WTC11 (cell line): ENCODE measurements around the gene LAMTOR1.

Source experiments
- JUN ChIP-seq: sonication (generic); formaldehyde crosslinking; IDR thresholded peaks from 2 replicates; pipeline ENCODE4 v1.8.0; 2023; ENCODE audit warnings: mild to moderate bottlenecking, missing genetic modification reagents
- NR2C2 ChIP-seq: sonication (generic); formaldehyde crosslinking; IDR thresholded peaks from 2 replicates; pipeline ENCODE4 v1.8.0; 2022; ENCODE audit warnings: mild to moderate bottlenecking, missing genetic modification reagents
- RORB ChIP-seq: fragments of 250-450 bp; sonication (Bioruptor Pico); IDR thresholded peaks from 2 replicates; pipeline ENCODE4 v1.9.0; 2021; ENCODE audit warnings: mild to moderate bottlenecking
- TCF7 ChIP-seq: sonication (generic); formaldehyde crosslinking; IDR thresholded peaks from 2 replicates; pipeline ENCODE4 v1.8.0; 2022; ENCODE audit warnings: mild to moderate bottlenecking, low read depth, missing genetic modification reagents, moderate library complexity
- TF ChIP-seq, protein P1 (sequence below): sonication (generic); formaldehyde crosslinking; IDR thresholded peaks from 2 replicates; pipeline ENCODE4 v1.8.1; 2022; ENCODE audit warnings: missing genetic modification reagents, borderline replicate concordance
- TF ChIP-seq, protein P2 (sequence below): fragments of 200-600 bp; IDR thresholded peaks from 2 replicates; pipeline ENCODE4 v1.8.0; 2022; ENCODE audit warnings: antibody characterized with exemption

DNA sequence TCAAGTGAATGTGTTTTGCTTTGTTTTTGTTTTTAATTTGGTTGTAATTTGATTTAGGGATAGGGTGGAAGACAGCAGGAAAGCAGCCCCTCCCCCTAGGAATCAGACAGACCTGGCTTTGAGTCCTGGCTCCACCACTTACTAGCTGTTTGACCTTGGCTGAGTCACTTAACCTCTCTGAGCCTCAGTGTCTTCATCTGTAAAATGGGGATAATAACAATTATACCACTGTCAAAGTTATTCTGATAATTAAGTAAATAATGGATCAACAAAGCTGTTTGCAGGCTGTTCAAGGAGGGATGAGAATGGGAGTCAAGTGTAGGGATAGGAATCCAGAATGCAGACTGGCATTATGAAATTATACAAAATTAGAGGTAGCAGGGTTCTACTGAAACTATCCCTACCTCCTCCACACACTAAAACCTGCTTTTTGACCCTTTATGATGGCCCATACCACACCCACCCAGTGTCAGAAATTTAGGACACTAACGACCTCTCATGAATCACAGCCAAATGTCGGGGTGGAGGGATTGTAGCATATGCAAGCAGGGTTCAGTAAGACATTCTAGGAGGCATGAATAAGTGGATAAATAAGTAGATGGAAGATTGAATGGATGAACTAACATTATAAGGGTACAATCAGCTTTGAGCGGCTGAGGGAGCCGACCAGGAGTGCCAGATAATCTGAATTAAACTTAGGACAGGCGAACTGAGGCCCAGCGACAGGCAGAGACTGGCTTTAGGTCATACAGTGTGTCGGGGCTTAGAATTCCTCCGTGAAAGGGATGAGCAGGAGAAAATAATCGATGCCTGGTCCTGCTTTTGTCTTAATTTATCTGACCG is 8.4 kb upstream of the LAMTOR1 start:
- TF ChIP-seq JUN (no peak), NR2C2 (CRISPR knock-in tag) (no peak), TCF7 (CRISPR knock-in tag) (no peak), RORB (CRISPR knock-in tag) (no peak)
- TF ChIP-seq, protein P1, sequence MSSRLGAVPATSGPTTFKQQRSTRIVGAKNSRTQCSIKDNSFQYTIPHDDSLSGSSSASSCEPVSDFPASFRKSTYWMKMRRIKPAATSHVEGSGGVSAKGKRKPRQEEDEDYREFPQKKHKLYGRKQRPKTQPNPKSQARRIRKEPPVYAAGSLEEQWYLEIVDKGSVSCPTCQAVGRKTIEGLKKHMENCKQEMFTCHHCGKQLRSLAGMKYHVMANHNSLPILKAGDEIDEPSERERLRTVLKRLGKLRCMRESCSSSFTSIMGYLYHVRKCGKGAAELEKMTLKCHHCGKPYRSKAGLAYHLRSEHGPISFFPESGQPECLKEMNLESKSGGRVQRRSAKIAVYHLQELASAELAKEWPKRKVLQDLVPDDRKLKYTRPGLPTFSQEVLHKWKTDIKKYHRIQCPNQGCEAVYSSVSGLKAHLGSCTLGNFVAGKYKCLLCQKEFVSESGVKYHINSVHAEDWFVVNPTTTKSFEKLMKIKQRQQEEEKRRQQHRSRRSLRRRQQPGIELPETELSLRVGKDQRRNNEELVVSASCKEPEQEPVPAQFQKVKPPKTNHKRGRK (CRISPR knock-in tag): no peak
- TF ChIP-seq, protein P2, sequence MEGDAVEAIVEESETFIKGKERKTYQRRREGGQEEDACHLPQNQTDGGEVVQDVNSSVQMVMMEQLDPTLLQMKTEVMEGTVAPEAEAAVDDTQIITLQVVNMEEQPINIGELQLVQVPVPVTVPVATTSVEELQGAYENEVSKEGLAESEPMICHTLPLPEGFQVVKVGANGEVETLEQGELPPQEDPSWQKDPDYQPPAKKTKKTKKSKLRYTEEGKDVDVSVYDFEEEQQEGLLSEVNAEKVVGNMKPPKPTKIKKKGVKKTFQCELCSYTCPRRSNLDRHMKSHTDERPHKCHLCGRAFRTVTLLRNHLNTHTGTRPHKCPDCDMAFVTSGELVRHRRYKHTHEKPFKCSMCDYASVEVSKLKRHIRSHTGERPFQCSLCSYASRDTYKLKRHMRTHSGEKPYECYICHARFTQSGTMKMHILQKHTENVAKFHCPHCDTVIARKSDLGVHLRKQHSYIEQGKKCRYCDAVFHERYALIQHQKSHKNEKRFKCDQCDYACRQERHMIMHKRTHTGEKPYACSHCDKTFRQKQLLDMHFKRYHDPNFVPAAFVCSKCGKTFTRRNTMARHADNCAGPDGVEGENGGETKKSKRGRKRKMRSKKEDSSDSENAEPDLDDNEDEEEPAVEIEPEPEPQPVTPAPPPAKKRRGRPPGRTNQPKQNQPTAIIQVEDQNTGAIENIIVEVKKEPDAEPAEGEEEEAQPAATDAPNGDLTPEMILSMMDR: no peak
